HG02840 (cell line): ENCODE measurements around the gene NTRK1.

ENCODE experiments used
- ATAC-seq: cut with Tn5 transposase; IDR thresholded peaks from one replicate; pipeline ENCODE4 v1.9.1; 2021; ENCODE audit warnings: mild to moderate bottlenecking, moderate library complexity, moderate number of reproducible peaks; ENCODE audit not compliant: unreplicated experiment, low FRiP score

NTRK1 gene

DNA sequence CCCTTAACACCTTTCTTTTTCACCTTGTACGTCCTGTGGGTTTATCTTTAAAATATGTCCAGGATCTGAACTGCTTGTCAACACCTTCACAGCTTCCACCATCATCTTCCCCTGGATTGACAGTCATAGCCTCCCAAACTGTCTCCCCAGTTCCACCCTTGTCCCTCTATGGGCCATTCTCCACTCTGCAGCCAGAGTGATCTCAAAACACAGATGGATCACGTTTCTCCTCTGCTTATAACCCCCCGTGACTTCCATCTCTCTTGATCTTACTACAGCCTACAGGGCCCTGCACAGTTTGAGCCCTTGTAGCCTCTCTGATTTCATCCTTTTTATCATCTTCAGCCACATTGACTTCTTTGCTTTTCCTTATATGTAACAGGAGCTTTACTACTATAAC lies 6.0 kb upstream of the NTRK1 start:
- no peak for ATAC-seq

DNA sequence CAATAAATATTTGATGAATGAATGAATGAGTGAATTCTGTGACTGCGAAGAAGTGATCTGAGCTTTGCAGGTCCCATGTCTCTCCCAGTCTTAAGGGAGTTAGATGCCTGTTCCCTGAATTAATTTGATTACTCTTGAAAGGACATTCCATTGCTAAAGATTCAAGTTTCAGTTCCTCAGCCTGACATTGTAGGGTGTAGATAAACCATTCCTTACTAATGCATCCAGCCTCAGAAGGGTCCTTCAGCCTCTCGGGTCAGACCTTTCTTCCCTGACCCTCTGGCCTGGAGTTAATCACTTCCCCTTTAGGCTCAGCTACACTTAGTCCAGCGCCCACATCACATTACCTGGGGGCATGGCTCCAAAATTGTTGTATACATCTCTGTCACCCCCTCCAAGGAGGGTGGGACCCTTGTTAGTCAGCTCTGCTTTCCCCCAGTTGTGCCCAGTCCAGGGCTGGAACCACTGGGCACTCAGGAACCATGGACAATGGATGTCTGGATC lies 4.3 kb upstream of the NTRK1 start:
- no peak for ATAC-seq

GRCh38 chr1:156857532-156857931 lies 3.1 kb upstream of the NTRK1 start:
- ATAC-seq: no peak

- no peak for ATAC-seq
These were observed 2.1 kb upstream of the NTRK1 start for GRCh38 chr1:156858555-156858956.

DNA sequence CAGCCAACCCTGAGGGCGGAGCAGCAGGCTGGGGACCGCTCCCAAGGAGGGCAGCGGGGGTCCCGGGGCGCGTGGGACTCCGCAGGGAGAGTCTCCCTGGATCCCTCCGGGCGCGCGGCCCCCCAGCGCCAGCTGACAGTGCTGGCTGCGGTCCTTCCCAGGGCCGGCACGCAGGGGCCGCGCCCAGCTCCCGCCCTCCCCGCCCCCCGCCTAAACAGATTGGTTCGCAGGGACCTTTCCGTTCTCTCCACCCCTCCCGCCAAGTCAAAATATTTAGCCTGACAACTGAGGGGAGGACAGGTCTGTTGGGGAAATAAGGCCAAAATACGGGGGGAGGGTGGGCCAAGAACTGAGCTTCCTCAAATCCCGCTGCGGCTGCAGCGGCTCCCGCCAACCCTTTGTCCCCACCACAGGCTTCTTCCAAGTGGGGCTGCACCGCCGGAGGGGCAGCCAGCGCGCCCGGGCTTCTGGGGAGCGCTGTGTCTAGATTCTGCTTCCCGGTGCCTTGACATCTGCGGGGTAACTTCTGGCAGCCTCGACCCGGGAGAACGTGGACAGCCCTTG lies 1.6 kb upstream of the NTRK1 start, which contains the start of gene INSRR:
INSRR (minus strand) TSS at position 159 of the 564 bp plus-strand sequence. CDS start 496 bp downstream, outside the sequence.
- ATAC-seq: no peak

DNA sequence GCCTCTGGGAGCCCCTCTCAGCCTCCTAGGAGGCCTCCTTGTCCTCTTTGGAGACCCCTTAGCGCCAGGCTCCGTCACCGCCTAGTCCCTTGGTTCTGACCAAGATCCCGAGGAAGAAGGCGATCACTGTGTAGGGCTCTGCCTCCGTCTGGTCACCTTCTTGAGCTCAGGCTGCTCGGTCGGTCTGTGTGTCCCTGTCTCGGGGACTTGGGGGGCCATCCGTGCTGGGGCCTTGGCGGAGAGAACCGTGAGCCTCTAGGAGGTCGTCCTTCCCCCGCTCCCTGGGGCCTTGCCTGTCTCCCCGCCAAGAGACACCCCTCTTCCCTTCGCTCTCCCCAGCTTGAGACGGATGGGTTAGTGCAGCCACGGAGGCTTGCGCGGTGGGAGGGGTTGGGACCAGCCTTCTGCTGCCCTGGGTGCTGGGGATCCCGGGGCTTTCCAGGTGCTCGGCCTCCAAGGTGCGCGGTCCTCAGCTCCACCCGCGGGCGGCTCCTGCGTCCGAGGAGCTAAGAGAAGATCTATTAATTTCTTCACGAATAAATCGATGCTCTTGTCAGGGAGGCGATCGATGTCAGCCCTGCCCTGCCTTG lies 1.0 kb upstream of the NTRK1 start:
- ATAC-seq: no peak

GRCh38 chr1:156860113-156860627 lies 495 bp upstream of the NTRK1 start:
- ATAC-seq: no peak

DNA sequence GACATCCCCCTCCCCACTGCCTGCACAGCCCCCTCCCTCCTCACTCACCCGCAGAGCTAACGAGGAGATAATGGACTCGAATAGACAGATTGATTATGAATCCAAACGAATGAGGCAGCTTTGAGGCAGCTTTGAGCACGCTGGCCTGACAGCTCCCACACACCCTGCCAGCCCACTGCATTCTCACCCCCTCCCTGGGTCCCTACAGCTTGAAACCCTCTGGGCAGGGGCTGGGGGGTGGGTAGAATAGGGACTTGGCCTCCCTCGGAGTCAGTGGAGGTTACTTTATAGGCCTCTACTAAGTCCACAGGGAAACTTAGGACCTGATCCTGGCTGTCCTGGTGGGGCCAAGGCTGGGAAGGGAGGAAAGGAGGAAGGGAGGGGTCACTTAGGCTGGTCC lies 1.9 kb downstream of the NTRK1 start:
- no peak for ATAC-seq

DNA sequence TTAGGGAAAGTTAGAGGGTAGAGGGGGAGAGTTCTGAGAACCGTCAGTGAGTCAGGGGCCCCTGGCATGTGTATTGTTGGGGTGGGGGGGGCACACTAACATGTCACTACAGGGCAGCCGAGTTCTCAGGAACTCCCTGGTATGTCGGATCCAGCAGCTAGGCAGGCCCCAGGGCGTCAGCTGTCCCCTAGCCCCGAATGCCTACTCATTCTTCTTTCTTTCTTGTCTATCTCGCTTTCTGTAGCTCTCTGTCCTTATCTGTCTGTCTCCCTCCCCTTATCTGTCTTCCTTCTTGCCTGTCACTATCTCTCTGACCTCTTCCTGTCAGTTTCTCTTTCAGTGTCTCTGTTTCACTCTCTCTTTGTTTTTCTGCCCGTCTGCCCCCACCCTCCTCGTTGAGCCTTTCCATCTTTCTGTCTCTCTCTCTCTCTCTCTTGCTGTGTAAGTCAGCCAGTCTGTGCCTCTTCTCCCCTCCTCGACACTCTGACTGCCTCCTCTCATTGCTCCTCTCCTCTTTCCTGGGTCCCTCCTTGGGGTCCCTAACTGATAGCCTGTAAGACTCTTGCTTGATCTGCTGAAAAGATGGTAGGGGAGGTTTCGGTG lies 2.4 kb downstream of the NTRK1 start:
- ATAC-seq: no peak

GRCh38 chr1:156863631-156864030 lies 3.0 kb downstream of the NTRK1 start:
- no peak for ATAC-seq

DNA sequence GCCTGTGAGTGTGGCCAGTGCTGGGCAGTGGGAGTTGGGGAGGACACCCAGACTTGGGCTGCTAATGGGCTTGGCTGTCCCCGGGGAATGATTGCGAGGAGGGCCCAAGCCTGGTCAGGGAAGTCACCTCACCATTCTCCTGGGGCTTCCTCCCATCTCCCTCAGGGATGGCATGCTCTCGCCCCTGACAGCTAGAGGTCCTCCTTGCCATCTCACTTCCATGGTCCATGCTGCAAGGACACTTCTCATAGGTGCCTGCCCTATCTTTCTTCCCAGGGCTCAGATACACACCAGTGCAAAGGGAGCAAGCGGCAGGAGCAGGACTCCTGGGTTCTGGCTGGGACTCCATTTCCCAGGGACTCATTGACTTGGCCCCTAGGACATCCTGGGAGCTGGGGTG lies 4.1 kb downstream of the NTRK1 start:
- ATAC-seq: no peak

GRCh38 chr1:156865258-156865657 lies 4.6 kb downstream of the NTRK1 start:
- no peak for ATAC-seq

GRCh38 chr1:156865865-156866248 lies 5.2 kb downstream of the NTRK1 start:
- ATAC-seq: no peak

GRCh38 chr1:156866249-156866909 lies 5.7 kb downstream of the NTRK1 start:
- ATAC-seq: no peak

DNA sequence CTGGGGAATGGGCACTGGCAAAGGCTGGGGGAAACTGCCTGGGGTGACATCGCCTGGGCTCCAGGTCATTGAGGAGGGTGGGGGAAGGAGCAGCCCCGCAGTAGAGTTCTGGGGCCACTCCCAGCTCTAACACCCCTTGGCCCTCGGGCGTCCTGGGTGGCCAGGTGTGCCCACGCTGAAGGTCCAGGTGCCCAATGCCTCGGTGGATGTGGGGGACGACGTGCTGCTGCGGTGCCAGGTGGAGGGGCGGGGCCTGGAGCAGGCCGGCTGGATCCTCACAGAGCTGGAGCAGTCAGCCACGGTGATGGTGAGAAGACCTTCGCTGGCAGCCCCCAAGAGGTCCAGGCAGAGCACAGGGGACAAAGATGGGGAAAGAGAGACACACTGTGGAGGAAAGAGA lies 7.7 kb downstream of the NTRK1 start:
- no peak for ATAC-seq

- no peak for ATAC-seq
These were observed 8.8 kb downstream of the NTRK1 start for GRCh38 chr1:156869455-156869854.

DNA sequence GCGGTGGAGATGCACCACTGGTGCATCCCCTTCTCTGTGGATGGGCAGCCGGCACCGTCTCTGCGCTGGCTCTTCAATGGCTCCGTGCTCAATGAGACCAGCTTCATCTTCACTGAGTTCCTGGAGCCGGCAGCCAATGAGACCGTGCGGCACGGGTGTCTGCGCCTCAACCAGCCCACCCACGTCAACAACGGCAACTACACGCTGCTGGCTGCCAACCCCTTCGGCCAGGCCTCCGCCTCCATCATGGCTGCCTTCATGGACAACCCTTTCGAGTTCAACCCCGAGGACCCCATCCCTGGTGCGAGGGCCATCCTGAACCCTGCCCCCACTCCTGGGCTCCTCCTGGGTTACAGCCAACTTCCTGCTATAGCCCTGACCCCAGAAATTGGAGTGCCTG lies 13.0 kb downstream of the NTRK1 start:
- no peak for ATAC-seq

DNA sequence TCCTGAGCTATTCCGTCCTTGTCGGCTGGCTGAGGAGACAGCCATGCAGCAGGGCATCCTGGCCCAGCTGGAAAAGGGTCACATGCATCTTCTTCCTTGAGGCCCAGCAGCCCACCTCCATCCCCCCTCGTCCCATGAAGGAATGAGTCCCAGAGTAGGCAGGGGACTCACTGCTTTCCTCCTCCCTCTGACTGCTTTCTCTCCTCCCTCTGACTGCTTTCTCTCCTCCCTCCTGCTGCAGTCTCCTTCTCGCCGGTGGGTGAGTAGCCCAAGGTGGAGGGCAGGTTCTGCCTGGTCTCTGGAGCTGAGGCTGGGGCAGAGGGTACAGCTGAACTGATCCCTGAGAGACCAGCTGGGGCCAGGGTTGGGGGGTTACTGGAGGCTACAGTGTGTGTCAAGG lies 13.5 kb downstream of the NTRK1 start:
- no peak for ATAC-seq

DNA sequence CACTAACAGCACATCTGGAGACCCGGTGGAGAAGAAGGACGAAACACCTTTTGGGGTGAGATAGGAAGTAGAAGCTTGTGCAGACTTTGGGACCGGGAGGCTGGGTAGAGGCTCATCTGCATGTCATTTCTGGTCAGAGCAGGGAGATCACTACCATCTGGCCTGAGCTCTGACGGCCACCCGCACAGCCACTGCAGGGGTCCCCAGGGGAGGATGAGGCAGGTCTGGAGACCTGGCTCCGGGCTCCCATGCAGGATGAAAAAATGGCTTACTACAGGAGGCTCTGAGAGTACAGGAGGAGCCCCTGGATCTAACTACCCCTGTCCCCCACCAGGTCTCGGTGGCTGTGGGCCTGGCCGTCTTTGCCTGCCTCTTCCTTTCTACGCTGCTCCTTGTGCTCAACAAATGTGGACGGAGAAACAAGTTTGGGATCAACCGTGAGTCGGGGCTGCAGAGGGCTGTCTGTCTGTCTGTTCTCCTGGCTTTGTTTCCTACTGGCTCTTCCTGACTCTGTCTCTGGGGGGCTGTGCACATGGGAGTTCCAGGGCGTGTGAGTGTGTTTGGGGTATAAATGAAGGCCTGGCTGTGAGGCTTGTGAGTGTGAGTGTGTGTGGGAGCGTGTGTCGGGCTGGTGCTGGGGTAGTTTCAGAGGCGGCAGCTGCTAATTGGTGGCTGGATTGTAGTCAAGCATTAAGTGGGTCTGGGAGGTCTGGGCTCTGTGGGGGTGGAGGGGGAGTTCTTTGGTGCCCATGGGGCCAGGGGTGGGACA lies 14.1 kb downstream of the NTRK1 start:
- ATAC-seq: no peak

DNA sequence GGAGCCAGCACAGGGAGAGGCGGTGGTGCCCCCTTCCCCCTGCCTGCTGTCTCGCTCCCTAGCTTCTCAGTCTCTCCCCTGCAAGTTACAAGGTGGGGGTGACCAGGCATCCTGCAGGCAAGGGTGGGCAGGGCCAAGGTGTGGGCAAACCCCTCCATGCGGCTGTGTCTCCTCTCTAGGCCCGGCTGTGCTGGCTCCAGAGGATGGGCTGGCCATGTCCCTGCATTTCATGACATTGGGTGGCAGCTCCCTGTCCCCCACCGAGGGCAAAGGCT lies 14.6 kb downstream of the NTRK1 start:
- no peak for ATAC-seq

GRCh38 chr1:156876281-156876680 lies 15.6 kb downstream of the NTRK1 start:
- ATAC-seq: no peak
